HG03159 (cell line): ENCODE results near the gene ZNF587B.
"Not testable (repeated sequence)": the region's sequence is repeated elsewhere in the genome, so short reads cannot be mapped to it uniquely, and the experiment has no call there.

Experiments
- ATAC-seq: cut with Tn5 transposase; IDR thresholded peaks from one replicate; pipeline ENCODE4 v1.9.1; 2021; ENCODE audit warnings: mild to moderate bottlenecking, moderate library complexity; ENCODE audit not compliant: unreplicated experiment

Gene ZNF587B

DNA sequence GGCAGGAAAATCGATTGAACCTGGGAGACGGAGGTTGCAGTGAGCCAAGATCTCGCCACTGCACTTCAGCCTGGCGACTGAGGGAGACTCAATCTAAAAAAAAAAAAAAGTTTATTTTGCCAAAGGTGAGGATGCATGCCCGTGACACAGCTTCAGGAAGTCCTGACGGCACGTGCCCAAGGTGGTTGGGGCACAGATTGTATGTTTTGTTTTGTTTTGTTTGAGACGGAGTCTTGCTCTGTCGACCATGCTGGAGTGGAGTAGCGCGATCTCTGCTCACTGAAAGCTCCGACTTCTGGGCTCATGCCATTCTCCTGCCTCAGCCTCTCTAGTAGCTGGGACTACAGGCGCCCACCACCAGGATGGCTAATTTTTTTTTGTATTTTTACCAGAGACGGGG lies 12.1 kb upstream of the ZNF587B start:
- no peak for ATAC-seq

DNA sequence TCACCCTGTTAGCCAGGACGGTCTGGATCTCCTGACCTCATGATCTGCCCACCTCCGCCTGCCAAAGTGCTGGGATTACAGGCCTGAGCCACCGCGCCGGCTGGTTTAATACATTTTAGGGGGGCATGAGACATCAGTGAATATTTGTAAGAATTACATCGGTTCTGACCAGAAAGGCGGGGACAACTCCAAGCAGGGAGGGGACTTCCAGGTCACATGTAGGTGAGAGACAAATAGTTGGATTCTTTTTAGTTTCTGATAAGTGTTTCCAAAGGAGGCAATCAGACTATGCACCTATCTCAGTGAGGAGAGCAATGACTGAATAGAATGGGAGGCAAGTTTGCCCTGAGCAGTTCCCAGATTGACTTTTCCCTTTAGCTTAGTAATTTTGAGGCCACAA lies 11.7 kb upstream of the ZNF587B start:
- ATAC-seq, result no peak

DNA sequence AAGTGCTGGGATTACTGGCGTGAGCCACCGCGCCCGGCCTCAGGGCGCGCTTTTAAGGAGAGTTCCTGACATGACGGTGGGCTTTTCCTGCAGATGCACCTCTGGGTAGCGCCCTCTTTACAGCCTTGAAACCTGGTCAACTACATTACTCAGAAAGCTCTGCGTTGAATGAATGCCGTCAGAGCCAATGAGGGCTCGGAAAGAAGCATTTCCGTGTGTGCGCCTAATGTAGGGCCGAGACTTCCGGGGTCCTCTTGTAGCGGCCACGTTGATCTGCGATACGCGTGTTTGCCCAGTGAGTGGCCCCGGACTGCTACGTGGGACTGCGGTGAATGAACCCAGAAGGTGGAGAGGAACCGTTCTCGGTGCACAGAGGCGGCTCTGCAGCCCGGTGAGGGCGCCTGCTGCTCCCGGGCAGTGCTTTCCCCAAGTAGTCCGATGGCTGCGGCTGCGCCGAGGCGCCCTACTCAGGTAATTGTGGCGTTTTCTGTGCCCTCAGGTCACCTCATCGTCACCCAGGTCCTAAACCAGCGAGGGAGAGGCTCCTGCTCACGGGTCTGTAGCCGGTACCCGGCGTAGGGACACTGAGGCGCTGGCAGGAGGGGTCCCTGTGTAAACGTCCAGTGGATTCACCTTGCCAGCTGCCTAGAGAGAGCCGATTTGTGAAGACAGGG lies 10.5 kb upstream of the ZNF587B start:
- ATAC-seq, result peak; percentile 82

DNA sequence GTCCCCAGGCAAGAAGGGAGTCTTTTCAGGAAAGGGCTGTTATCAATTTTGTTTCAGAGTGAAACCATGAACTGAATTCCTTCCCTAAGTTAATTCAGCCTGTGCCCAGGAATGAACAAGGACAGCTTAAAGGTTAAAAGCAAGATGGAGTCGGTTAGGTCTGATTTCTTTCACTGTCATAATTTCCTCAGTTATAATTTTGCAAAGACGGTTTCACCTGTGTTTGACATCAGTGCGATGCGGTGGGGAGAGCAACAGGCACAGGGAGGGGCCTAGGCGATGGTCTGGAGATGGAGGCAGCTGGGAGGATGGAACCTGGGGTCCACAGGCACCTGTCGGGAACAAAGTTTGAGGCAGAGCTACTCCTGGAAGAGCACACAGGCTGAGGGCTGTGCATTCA lies 9.5 kb upstream of the ZNF587B start:
- ATAC-seq, result no peak

DNA sequence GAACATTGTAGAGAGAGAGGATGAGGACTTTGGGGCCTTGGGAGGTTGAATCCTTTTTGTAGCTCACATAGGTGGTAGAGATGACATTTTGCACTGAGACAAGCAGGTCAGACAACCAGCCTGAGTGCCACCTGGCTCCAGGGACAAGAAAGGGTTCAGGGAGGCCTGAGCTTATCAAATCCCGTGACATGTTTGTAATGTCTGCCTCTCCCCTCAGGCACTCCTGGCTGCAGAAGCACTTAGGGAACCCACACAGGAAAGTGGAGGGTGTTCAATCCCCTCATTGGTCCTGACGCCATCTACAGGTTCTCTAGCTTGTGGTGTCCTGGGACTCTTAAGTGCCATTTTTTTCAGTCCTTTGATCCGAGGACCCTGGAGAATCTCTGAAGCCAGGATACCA lies 9.0 kb upstream of the ZNF587B start:
- ATAC-seq, result not testable (repeated sequence)

DNA sequence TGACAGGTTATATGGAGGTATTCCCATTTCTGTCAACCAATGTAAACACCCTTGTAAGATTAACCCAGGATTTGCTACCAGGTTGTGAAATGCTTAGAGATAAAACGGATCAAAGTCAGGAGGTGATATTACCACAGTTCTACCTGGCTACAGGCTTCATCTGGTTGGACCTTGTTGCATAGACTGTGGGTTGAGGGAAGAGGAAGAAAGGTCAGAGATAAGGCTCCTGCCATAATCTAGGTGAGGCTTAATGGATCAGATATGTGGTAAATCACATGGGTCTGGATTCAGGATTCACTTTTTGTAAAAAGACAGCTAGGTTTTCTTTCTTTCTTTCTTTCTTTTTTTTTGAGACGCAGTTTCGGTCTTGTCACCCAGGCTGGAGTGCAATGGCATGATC lies 8.6 kb upstream of the ZNF587B start:
- not testable (repeated sequence) for ATAC-seq

DNA sequence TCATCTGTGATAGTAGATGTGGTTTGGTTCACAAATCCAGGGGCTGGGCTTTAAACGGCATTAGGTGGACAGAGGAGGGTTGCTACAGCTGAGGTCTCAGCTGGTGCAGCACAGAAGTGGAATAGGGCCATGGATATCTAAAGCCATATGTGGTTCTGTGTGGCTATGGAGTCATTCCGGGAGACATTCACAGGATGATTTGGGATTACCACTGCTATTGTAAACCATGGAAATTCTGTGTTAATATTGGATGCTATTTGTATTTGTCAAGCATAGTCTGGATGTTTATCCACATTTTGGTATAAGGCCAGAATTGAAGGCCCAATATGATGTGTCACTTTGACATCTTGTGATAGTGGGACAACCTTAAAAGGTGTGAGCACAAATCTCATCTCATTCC lies 6.9 kb upstream of the ZNF587B start:
- ATAC-seq, result not testable (repeated sequence)

DNA sequence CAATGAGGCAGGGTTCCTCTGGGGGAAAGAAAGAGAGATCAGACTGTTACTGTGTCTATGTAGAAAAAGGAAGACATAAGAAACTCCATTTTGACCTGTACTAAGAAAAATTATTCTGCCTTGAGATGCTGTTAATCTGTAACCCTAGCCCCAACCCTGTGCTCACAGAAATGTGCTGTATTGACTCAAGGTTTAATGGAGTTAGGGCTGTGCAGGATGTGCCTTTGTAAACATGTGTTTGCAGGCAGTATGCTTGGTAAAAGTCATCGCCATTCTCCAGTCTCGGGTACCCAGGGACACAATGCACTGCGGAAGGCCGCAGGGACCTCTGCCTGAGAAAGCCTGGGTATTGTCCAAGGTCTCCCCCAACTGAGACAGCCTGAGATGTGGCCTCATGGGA lies 6.5 kb upstream of the ZNF587B start:
- ATAC-seq, result not testable (repeated sequence)

DNA sequence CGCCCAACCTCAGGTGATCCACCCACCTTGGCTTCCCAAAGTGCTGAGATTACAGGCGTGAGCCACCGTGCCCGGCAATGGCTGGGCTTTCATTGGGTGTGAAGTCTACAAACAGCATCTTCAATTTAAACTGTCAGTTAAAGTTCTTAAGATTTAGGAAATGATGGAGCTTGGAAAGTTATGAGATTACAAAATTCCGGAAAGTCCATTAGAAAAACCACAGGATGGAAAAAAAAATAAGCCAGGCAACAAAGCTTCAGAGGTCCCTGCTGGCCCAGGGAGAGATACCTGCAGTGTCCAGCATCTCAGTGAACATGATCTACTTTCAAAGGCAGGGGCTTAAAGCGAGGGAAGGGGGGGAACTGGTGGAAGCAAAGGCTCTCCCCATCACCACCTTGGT lies 4.6 kb upstream of the ZNF587B start:
- no peak for ATAC-seq

DNA sequence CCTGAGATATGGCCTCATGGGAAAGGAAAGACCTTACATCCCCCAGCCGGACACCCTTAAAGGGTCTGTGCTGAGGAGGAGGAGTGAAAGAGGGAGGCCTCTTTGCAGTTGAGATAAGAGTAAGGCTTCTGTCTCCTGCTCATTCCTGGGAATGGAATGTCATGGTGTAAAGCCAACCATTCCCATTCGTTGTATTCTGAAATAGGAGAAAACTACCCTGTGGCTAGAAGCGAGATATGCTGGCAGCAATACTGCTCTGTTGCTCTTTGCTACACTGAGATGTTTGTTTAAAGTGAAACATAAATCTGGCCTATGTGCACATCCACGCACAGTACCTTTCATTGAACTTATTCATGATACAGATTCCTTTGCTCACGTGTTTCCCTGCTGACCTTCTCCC lies 783 bp upstream of the ZNF587B start:
- ATAC-seq, result no peak

DNA sequence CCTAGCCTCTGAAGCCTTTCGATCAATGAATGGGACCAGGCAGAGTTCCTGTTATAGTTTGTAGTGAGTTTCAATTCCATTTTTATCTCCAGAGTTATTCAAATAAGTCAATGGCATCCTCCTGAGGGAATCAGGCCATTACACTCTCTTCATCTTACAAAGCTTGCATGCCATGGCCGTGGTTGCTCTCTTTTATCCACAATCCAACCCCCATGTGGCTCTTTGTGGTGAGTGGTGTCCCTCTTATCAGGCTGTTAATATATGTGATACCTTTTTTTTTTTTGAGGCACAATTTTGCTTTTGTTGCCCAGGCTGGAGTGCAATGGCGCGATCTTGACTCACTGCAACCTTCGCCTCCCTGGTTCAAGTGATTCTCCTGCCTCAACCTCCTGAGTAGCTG lies 6.9 kb downstream of the ZNF587B start:
- ATAC-seq, result not testable (repeated sequence)

DNA sequence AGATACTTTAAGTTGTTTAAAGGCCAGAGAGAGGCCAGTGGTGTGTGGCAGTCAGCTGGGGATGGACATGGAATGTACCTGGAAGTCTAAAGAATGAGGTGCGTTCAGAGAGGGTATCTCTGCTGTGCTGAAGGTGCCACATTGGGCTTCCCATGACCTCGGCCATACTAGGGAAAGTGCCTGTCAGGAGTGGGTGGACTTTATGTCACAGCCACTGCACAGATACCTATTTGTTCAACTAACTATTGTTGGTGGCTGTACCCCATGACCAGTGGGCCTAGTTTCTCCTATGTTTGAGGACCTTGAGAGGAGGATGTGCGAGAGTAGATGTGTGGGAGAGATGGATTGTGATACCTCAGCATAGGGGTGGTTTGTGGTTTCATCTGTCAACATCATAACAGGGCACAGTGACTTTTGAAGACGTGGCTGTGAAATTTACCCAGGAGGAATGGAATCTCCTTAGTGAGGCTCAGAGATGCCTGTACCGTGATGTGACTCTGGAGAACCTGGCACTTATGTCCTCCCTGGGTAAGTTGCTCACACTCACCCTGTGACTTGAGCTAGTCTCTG lies 8.6 kb downstream of the ZNF587B start:
- ATAC-seq, result not testable (repeated sequence)

DNA sequence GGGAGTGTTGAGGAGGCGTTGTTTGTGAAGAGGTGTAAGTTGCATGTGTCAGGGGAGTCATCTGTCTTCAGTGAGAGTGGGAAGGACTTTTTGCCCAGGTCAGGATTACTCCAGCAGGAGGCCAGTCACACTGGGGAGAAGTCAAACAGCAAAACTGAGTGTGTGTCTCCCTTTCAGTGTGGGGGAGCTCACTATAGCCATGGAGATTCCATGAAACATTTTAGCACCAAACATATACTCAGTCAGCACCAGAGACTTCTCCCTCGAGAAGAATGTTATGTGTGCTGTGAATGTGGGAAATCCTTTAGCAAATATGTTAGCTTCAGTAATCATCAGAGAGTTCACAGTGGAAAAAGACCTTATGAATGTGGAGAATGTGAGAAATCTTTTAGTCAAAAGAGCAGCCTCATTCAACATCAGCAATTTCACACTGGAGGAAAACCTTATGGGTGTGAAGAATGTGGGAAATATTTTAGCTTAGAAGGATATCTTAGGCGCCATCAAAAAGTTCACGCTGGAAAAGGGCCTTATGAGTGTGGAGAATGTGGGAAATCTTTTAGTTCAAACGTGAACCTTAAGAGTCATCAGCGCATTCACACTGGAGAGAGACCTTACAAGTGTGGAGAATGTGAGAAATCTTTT lies 11.1 kb downstream of the ZNF587B start:
- ATAC-seq, result no peak

DNA sequence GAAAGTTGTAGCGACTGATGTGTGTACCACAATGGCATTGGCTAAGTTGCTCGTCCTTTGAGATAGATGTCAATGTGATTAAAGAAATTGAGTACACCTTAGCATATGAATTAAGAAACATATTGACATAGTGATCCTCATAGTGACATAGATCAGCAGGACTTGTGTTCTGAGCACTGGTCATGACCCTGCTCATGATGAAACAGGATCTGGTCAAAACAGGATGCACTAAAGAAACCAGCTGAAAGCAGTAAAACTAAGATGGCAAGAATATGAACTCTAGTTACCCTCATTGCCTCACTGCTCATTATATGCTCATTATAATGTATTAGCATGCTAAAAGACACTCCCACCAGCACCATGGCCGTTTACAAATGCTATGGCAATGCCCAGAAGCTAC lies 17.1 kb downstream of the ZNF587B start:
- ATAC-seq, result not testable (repeated sequence)

DNA sequence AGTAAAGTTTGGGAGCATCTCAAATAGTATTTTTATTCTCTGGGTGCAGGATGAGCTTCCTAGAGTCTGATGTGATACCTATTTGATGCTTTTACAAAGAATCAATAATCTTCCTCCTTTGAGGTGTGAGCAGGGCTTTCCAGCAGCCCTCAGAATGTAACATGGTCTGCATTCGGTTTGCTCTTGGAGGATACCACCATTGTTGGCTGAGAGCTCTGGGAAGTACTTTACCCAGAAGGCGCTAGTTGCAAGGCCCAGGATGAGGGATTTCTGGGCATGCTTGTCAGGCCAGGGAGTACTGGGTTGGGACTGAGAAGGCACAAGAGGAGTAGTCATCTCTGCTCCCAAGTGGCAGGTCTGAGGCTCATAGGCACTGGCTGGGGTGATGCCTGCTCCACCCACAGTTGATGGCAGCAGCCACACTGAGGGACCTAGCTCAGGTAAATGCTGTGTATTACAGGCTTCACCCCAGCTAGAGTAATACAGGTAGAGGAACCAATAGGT lies 19.1 kb downstream of the ZNF587B start:
- ATAC-seq, result not testable (repeated sequence)

DNA sequence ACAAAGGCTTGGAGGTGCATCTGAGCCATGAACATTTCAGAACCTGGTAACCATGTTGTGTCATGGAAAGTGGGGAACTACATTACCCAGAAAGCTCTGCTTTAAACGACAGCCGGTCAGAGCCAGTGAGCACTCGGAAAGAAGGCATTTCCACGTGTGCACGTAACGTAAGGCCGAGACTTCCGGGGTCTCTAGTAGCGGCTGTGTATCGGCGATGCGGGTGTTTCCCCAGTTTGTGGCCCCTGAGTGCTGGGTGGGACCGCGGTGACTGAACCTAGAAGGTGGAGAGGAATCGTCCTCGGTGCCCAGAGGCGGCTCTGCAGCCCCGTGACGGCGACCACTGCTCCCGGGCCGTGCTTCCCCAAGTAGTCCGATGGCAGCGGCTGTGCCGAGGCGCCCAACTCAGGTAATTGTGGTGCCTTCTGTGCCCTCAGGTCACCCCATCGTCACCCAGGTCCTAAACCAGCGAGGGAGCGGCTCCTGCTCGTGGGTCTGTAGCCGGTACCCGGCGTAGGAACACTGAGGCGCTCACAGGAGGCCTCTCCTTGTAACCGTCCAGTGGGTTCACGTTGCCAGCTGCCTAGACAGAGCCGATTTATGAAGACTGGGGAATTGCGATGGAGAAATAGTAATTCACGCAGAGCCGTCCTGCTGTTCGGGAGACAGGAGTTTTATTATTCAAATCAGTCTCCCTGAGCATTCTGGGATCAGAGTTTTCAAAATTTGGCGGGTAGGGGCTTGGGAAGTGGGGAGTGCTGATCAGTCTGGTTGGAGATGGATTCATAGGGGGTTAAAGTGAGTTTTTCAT lies 19.8 kb downstream of the ZNF587B start, which contains the start of gene ZNF587:
ZNF587 (plus strand) TSS at position 194 of the 808 bp plus-strand sequence; CDS start at position 374, 180 bp downstream.
- ATAC-seq, result peak; percentile 95

DNA sequence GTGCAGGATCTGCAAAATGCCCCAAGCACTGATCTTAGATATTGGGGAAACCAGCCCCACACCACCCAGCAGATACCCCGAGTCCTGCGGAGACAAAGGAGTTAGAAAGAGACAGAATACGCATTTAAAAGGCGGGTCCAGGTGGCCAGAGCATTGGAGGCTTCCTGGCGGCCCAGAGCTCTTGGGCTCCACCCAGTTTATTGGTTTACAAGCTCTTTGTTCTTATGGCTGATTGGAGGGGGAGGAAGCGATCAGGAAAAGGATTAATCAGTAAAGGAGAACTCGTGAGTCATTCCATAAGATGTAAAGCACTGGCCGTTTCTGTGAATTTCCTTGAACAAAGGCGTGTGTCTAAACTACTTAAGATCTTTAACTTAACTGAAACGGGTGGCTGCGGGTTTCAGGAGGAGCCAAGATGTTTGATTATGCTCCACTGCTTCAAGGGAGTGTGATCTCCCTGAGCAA lies 20.5 kb downstream of the ZNF587B start:
- ATAC-seq, result no peak

DNA sequence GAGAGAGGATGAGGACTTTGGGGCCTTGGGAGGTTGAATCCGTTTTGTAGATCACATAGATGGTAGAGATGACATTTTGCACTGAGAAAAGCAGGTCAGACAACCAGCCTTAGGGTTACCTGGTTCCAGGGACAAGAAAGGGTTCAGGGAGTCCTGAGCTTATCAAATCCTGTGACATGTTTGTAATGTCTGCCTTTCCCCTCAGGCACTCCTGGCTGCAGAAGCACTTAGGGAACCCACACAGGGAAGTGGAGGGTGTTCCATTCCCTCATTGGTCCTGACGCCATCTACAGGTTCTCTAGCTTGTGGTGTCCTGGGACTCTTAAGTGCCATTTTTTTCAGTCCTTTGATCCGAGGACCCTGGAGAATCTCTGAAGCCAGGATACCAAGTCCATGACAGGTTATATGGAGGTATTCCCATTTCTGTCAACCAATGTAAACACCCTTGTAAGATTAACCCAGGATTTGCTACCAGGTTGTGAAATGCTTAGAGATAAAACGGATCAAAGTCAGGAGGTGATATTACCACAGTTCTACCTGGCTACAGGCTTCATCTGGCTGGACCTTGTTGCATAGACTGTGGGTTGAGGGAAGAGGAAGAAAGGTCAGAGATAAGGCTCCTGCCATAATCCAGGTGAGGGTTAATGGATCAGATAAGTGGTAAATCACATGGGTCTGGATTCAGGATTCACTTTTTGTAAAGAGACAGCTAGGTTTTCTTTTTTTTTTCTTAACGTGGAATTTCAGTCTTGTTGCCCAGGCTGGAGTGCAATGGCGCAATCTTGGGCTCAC lies 21.9 kb downstream of the ZNF587B start:
- ATAC-seq, result not testable (repeated sequence)

DNA sequence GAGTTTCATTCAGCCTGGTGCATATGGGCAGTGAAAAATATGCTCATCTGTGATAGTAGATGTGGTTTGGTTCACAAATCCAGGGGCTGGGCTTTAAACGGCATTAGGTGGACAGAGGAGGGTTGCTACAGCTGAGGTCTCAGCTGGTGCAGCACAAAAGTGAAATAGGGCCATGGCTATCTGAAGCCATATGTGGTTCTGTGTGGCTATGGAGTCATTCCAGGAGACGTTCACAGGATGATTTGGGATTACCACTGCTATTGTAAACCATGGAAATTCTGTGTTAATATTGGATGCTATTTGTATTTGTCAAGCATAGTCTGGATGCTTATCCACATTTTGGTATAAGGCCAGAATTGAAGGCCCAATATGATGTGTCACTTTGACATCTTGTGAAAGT lies 24.0 kb downstream of the ZNF587B start:
- ATAC-seq, result not testable (repeated sequence)

DNA sequence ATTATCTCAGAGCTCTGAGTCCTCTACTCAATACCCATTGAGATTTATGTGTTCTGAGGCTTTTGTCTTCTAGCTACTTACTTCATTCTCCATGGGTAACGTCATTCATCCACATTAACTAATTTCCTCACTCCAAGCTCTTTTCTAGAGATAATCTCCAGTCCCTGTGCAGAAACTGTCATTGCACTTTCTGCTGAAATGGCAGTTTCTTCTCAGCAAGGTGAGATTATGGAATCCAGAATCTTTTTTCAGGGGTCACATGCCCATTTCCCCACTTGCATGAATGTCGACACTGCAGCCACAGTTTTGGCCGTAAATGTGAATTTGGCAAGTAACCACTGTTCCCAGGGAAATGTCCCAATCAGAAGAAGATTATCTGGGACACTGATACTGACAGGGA lies 32.3 kb downstream of the ZNF587B start:
- not testable (repeated sequence) for ATAC-seq
